ENCODE results near the gene ABHD12B.

ABHD12B gene

GRCh38 chr14:50859296-50859624 is 12.6 kb upstream of the ABHD12B start:
- peak overlapping the region; percentile 88 for H3K4me3 ChIP-seq (ENCODE audit: low read length)
- no peaks in the 10 kb centered on the region for H3K9me3 ChIP-seq (ENCODE audit: insufficient read depth, low read length)
- peaks cover 6% of the 10 kb centered on the region for H3K4me1 ChIP-seq (ENCODE audit: low read length)
- no peaks in the 10 kb centered on the region for H3K36me3 ChIP-seq (replicated peaks; ENCODE audit: low read depth, low read length)
- H3K79me2 ChIP-seq (ENCODE audit: low read length): no peaks in the 10 kb centered on the region
- H3K27me3 ChIP-seq (ENCODE audit: low read depth, low read length): peaks cover 11% of the 10 kb centered on the region; the same call in 1 of the 2 replicates
- no peaks in the 10 kb centered on the region for H4K20me1 ChIP-seq (ENCODE audit: insufficient read depth, low read length)
- peak overlapping the region; percentile 71 for H3K9ac ChIP-seq (ENCODE audit: low read length)
- no peak overlapping the region for H3K27ac ChIP-seq (ENCODE audit: low read length)
- H3K4me2 ChIP-seq (ENCODE audit: low read length): peak overlapping the region; percentile 96
- peak overlapping the region; percentile 88 for H2AFZ ChIP-seq (ENCODE audit: low read depth, low read length)
- TF ChIP-seq, protein P1, sequence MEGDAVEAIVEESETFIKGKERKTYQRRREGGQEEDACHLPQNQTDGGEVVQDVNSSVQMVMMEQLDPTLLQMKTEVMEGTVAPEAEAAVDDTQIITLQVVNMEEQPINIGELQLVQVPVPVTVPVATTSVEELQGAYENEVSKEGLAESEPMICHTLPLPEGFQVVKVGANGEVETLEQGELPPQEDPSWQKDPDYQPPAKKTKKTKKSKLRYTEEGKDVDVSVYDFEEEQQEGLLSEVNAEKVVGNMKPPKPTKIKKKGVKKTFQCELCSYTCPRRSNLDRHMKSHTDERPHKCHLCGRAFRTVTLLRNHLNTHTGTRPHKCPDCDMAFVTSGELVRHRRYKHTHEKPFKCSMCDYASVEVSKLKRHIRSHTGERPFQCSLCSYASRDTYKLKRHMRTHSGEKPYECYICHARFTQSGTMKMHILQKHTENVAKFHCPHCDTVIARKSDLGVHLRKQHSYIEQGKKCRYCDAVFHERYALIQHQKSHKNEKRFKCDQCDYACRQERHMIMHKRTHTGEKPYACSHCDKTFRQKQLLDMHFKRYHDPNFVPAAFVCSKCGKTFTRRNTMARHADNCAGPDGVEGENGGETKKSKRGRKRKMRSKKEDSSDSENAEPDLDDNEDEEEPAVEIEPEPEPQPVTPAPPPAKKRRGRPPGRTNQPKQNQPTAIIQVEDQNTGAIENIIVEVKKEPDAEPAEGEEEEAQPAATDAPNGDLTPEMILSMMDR (IDR thresholded peaks at IDR 0.05; ENCODE audit: low read depth, low read length): no peak
- no peak for TF ChIP-seq EZH2phosphoT487 (IDR thresholded peaks at IDR 0.05; ENCODE audit: low read depth)

DNA sequence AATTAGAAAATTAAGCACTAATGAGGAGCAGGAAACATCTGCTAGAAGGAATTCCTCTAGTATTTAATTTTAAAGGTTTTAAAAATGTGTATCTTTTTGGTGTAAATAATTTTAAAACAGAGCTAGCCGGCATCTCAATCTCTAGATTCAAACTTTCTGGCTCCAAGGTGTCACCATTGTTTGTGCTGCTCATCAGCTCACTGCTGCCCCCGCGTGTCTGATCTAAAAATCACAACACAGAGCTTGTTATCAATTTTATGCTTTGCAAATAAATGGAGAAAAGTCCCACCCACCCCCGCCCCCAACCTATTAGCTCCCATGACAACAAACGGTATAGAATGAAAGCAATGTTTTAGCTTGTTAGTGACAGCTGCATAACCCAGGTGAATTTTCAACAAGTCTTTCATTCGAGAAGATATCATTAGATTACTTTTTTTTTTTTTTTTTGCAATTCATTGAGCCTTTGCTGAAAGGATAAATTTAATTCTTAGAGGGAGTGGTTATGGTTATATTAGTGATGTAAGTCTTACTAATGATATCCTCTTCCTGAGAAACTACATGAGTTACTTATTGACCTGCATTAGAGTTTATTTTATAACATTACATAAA is 11.3 kb upstream of the ABHD12B start:
- Histone ChIP-seq H3K9ac (ENCODE audit: low read length) (peak overlapping the region; percentile 71), H3K79me2 (ENCODE audit: low read length) (no peaks in the 10 kb centered on the region), H3K9me3 (ENCODE audit: insufficient read depth, low read length) (no peaks in the 10 kb centered on the region), H2AFZ (ENCODE audit: low read depth, low read length) (peak overlapping the region; percentile 81), H3K36me3 (replicated peaks; ENCODE audit: low read depth, low read length) (no peaks in the 10 kb centered on the region), H3K4me3 (ENCODE audit: low read length) (peak overlapping the region; percentile 88), H3K4me2 (ENCODE audit: low read length) (peak overlapping the region; percentile 96), H3K27ac (ENCODE audit: low read length) (peak overlapping the region; percentile 5; the same call in 1 of the 2 replicates), H4K20me1 (ENCODE audit: insufficient read depth, low read length) (no peaks in the 10 kb centered on the region), H3K4me1 (ENCODE audit: low read length) (peaks cover 6% of the 10 kb centered on the region), H3K27me3 (ENCODE audit: low read depth, low read length) (peaks cover 14% of the 10 kb centered on the region; the same call in 1 of the 2 replicates)
- TF ChIP-seq, protein P1 (IDR thresholded peaks at IDR 0.05; ENCODE audit: low read depth, low read length): peak; percentile 57
- TF ChIP-seq EZH2phosphoT487 (IDR thresholded peaks at IDR 0.05; ENCODE audit: low read depth): no peak

- no peak overlapping the region for H3K4me3 ChIP-seq (ENCODE audit: low read length)
- no peak overlapping the region for H3K9ac ChIP-seq (ENCODE audit: low read length)
- peaks cover 16% of the 10 kb centered on the region; the same call in 1 of the 2 replicates for H3K27me3 ChIP-seq (ENCODE audit: low read depth, low read length)
- H2AFZ ChIP-seq (ENCODE audit: low read depth, low read length): no peak overlapping the region
- H3K4me2 ChIP-seq (ENCODE audit: low read length): no peak overlapping the region
- TF ChIP-seq EZH2phosphoT487 (IDR thresholded peaks at IDR 0.05; ENCODE audit: low read depth): no peak
- TF ChIP-seq, protein P1 (IDR thresholded peaks at IDR 0.05; ENCODE audit: low read depth, low read length): no peak
- no peak overlapping the region for H3K27ac ChIP-seq (ENCODE audit: low read length)
- no peaks in the 10 kb centered on the region for H3K79me2 ChIP-seq (ENCODE audit: low read length)
- H3K4me1 ChIP-seq (ENCODE audit: low read length): peaks cover 6% of the 10 kb centered on the region
- H3K36me3 ChIP-seq (replicated peaks; ENCODE audit: low read depth, low read length): no peaks in the 10 kb centered on the region
- no peaks in the 10 kb centered on the region for H3K9me3 ChIP-seq (ENCODE audit: insufficient read depth, low read length)
- H4K20me1 ChIP-seq (ENCODE audit: insufficient read depth, low read length): no peaks in the 10 kb centered on the region
Measured at GRCh38 chr14:50862036-50862570, 9.8 kb upstream of the ABHD12B start.

DNA sequence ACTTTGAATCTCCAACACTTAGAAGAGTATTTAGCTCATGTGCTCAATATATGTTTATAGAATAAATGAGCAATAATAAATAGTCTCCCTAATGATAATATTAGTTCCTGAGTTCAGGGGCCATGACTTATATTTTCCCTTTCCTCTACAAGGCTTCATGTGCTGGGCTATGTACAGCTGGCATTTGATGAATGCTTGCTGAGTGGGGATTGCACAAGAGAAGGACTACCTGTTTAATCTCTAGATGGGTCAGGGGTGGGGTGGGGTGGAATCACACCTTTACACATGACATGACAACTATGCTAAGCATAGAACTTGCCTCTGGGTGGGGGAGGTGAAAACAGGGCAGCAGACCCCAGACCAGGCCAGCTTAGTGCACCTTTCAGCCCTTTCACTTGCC is 7.6 kb upstream of the ABHD12B start:
- no peaks in the 10 kb centered on the region for H3K36me3 ChIP-seq (replicated peaks; ENCODE audit: low read depth, low read length)
- H3K79me2 ChIP-seq (ENCODE audit: low read length): no peaks in the 10 kb centered on the region
- TF ChIP-seq, protein P1 (IDR thresholded peaks at IDR 0.05; ENCODE audit: low read depth, low read length): no peak
- no peak for TF ChIP-seq EZH2phosphoT487 (IDR thresholded peaks at IDR 0.05; ENCODE audit: low read depth)
- peaks cover 4% of the 10 kb centered on the region for H3K4me1 ChIP-seq (ENCODE audit: low read length)
- H3K4me2 ChIP-seq (ENCODE audit: low read length): no peak overlapping the region
- no peak overlapping the region for H2AFZ ChIP-seq (ENCODE audit: low read depth, low read length)
- no peaks in the 10 kb centered on the region for H3K9me3 ChIP-seq (ENCODE audit: insufficient read depth, low read length)
- peaks cover 16% of the 10 kb centered on the region; the same call in 1 of the 2 replicates for H3K27me3 ChIP-seq (ENCODE audit: low read depth, low read length)
- no peak overlapping the region for H3K27ac ChIP-seq (ENCODE audit: low read length)
- H4K20me1 ChIP-seq (ENCODE audit: insufficient read depth, low read length): no peaks in the 10 kb centered on the region
- no peak overlapping the region for H3K9ac ChIP-seq (ENCODE audit: low read length)
- H3K4me3 ChIP-seq (ENCODE audit: low read length): no peak overlapping the region
